Kidney (tissue), 14 donors: Measurements from ENCODE around the gene CNDP1. TPM values are rescaled to one million over a fixed set of nuclear protein-coding genes. Genes with fewer than 3 reads are reported as not detected.

Experiments used
- DNase-seq, 5 donors: peaks; one replicate each; pipeline ENCODE4 v3.0.0-alpha.2; 2013 to 2020
- FAIRE-seq: peaks from 2 replicates; lab custom pipeline; 2012; peaks lifted over from hg19 to GRCh38; lab: Jason Lieb, UNC
- H3K27ac ChIP-seq, 2 donors: one replicate each; pipeline ENCODE4 v1.7.0; 2013; ENCODE audit warnings: low read depth in 2 of 2, low read length in 2 of 2, inconsistent platforms in 1 of 2
- H3K27me3 ChIP-seq: one replicate; pipeline ENCODE4 v1.7.1; 2013; ENCODE audit warnings: low read length, inconsistent platforms; ENCODE audit not compliant: control insufficient read depth, insufficient read depth
- H3K36me3 ChIP-seq, 3 donors: one replicate each; pipeline versions ENCODE4 v1.7.0 to v1.7.1; 2013; ENCODE audit warnings: low read length in 3 of 3, control low read depth in 1 of 3, inconsistent platforms in 1 of 3; ENCODE audit not compliant: insufficient read depth in 3 of 3, control insufficient read depth in 2 of 3
- H3K4me1 ChIP-seq, 3 donors: one replicate each; pipeline versions ENCODE4 v1.7.0 to v1.7.1; 2013; ENCODE audit warnings: low read length in 3 of 3, inconsistent platforms in 1 of 3, low read depth in 1 of 3; ENCODE audit not compliant: control insufficient read depth in 2 of 3, insufficient read depth in 2 of 3
- H3K4me3 ChIP-seq, 3 donors: one replicate each; pipeline versions ENCODE4 v1.7.0 to v1.8.1; 2013; ENCODE audit warnings: low read length in 3 of 3, control low read depth in 1 of 3, inconsistent platforms in 1 of 3
- H3K9ac ChIP-seq, 3 donors: one replicate each; pipeline versions ENCODE4 v1.7.0 to v1.7.1; 2013; ENCODE audit warnings: low read length in 3 of 3, control low read depth in 1 of 3, inconsistent platforms in 1 of 3
- H3K9me3 ChIP-seq, 3 donors: one replicate each; pipeline versions ENCODE4 v1.7.0 to v1.7.1; 2013; ENCODE audit warnings: low read length in 3 of 3, control low read depth in 1 of 3, inconsistent platforms in 1 of 3; ENCODE audit not compliant: control insufficient read depth in 2 of 3, insufficient read depth in 1 of 3
- intact Hi-C: fragments of 100-400 bp; cut with DNase I; formaldehyde crosslinking; loops from one replicate; pipeline ENCODE4 v1.11.1; 2022
- polyA plus RNA-seq: library from polyadenylated mRNA; stranded (reverse); fragments of 350-450 nt; fragmentation: Illumina TruSeq; extraction: RNeasy Lipid Tissue Mini Kit (QIAGEN cat#74804); gene quantifications from one replicate; pipeline ENCODE4 v1.2.3, GENCODE V29; 2014; ENCODE audit warnings: low read depth, low replicate concordance; ENCODE audit not compliant: insufficient read depth
- total RNA-seq: library from RNA; stranded (reverse); fragmentation: NEBNext Ultra II Directional; extraction: Animal tissue kit (Norgen Biotek cat#: 25700); gene quantifications from one replicate; pipeline ENCODE4 v1.2.1, GENCODE V29; 2021
- TF ChIP-seq, protein P1 (sequence below): IDR thresholded peaks from 3 replicates; pipeline ENCODE4 v1.5.1; 2012; ENCODE audit warnings: mild to moderate bottlenecking, moderate library complexity, borderline replicate concordance; ENCODE audit not compliant: insufficient read depth; ENCODE audit errors: extremely low read depth
- donor health status: control.
- donor health status: control.
- donor health status: control.
- donor health status: control.
- donor health status: control.
- donor health status: DM: yes; HTN: yes; CAD: no.
- donor health status: Normal renal cell carcinoma (clear cell type).

Gene CNDP1
- total and polyA plus RNA-seq, 2 donors from 2014 or later, result 1.4 to 2.9 TPM

DNA sequence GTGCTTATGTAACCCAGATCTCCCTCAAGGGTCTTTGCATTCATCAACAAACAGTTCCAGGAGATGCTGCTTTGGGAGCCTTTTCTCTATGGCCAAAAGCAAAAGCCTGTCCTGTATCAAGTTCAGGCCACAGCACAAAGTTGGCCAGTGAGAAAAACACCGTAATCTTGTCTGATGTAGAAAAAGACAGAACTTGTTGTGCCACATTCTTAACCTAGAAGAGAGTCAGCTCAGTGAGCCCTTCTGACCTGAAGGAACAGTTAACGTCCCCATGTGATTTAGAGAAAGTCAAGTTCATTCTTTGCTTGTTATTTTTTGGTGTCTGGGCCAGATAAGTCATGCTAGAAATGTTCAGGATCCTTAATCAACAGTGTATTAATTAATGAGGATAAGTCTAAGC, 7.8 kb upstream of the CNDP1 start:
- TF ChIP-seq, protein P1, sequence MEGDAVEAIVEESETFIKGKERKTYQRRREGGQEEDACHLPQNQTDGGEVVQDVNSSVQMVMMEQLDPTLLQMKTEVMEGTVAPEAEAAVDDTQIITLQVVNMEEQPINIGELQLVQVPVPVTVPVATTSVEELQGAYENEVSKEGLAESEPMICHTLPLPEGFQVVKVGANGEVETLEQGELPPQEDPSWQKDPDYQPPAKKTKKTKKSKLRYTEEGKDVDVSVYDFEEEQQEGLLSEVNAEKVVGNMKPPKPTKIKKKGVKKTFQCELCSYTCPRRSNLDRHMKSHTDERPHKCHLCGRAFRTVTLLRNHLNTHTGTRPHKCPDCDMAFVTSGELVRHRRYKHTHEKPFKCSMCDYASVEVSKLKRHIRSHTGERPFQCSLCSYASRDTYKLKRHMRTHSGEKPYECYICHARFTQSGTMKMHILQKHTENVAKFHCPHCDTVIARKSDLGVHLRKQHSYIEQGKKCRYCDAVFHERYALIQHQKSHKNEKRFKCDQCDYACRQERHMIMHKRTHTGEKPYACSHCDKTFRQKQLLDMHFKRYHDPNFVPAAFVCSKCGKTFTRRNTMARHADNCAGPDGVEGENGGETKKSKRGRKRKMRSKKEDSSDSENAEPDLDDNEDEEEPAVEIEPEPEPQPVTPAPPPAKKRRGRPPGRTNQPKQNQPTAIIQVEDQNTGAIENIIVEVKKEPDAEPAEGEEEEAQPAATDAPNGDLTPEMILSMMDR, result no peak

DNA sequence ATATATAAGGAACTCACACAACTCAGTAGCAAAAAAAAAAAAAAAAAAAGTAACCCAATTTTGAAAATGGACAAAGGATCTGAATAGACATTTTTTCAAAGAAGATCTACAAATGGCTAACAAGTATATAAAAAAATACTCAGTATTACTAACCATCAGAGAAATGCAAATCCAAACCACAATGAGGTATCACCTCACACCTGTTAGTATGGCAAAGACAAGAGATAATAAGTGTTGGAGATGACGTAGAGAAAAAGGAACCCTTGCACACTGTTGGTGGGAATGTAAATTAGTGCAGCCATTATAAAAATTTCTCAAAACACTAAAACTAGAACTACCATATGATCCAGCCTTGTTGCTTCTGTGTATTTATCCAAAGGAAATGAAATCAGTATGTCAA, 5.8 kb upstream of the CNDP1 start:
- no peak overlapping the region for H3K27ac ChIP-seq
- H3K27me3 ChIP-seq, result no peaks in the 10 kb centered on the region
- intact Hi-C loops, result no loop called here
- FAIRE-seq (no peak), DNase-seq (no peak)
- no peaks in the 10 kb centered on the region for H3K9me3 ChIP-seq
- peaks cover 0 to 27% (median 18%) of the 10 kb centered on the region in 3 donors for H3K4me1 ChIP-seq
- H3K9ac ChIP-seq, result no peak overlapping the region
- TF ChIP-seq, protein P1, result no peak
- H3K36me3 ChIP-seq, result no peaks in the 10 kb centered on the region
- no peak overlapping the region for H3K4me3 ChIP-seq

More for the DNA sequence above, 7.8 kb upstream of the CNDP1 start:
- FAIRE-seq (no peak), DNase-seq (no peak)
- Histone ChIP-seq H3K36me3 (peaks cover 0 to 4% (median 0%) of the 10 kb centered on the region in 3 donors), H3K27me3 (no peaks in the 10 kb centered on the region), H3K4me3 (no peak overlapping the region), H3K27ac (no peak overlapping the region), H3K9me3 (no peaks in the 10 kb centered on the region), H3K9ac (no peak overlapping the region), H3K4me1 (peaks cover 0 to 28% (median 25%) of the 10 kb centered on the region in 3 donors)
- intact Hi-C loops, result no loop called here

DNA sequence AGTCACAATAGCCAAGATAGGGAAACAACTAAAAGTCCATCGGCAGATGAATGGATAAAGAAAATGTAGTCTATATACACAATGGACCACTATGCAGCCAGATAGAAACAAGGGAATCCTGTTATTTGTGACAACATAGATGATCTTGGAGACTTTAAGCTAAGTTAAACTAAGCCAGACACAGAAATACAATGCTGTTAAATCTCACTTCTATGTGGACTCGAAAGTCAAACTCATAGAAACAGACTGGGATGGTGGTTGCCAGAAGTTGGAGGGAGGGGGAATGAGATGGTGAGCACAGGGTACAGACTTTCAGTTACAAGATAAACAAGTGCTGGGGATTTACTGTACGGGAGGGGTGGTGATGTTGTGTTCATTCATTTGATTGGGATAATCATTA, 5.4 kb upstream of the CNDP1 start:
- Histone ChIP-seq H3K27me3 (no peaks in the 10 kb centered on the region), H3K27ac (no peak overlapping the region), H3K4me3 (no peak overlapping the region), H3K4me1 (peaks cover 0 to 23% (median 14%) of the 10 kb centered on the region in 3 donors), H3K36me3 (no peaks in the 10 kb centered on the region), H3K9ac (no peak overlapping the region), H3K9me3 (no peaks in the 10 kb centered on the region)
- intact Hi-C loops, result no loop called here
- no peak for DNase-seq
- TF ChIP-seq, protein P1, result no peak
- FAIRE-seq, result no peak

DNA sequence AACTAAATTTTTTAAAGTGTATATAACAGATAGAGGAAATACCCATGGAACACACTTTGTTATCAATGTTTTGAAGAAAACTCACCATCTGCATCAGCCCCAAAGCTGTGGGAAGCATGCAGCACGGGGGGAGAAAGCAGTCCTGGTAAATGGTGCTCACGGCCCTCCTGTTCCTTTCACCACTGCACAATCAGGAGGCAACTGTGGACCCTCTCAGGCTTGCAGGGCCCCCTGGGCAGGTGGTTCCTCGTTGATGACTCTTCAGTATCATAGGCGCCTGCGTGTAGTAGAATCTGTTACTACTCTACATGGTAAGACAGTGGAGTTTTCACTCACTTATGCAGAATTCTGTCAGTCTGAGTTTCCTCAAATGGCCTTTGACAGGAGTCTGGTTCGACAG, 4.9 kb upstream of the CNDP1 start:
- Histone ChIP-seq H3K9me3 (no peaks in the 10 kb centered on the region), H3K4me3 (no peak overlapping the region), H3K27me3 (no peaks in the 10 kb centered on the region), H3K9ac (no peak overlapping the region), H3K36me3 (no peaks in the 10 kb centered on the region), H3K4me1 (peaks cover 0 to 18% (median 12%) of the 10 kb centered on the region in 3 donors), H3K27ac (no peak overlapping the region)
- intact Hi-C loops, result no loop called here
- FAIRE-seq, result no peak
- TF ChIP-seq, protein P1, result no peak
- DNase-seq, result no peak
